Retina (tissue), 1 donor: Measurements from ENCODE around the gene PTGS2.

Experiments used
- DNase-seq: peaks from one replicate; pipeline ENCODE4 v3.0.0-alpha.2; 2016

PTGS2 gene

DNA sequence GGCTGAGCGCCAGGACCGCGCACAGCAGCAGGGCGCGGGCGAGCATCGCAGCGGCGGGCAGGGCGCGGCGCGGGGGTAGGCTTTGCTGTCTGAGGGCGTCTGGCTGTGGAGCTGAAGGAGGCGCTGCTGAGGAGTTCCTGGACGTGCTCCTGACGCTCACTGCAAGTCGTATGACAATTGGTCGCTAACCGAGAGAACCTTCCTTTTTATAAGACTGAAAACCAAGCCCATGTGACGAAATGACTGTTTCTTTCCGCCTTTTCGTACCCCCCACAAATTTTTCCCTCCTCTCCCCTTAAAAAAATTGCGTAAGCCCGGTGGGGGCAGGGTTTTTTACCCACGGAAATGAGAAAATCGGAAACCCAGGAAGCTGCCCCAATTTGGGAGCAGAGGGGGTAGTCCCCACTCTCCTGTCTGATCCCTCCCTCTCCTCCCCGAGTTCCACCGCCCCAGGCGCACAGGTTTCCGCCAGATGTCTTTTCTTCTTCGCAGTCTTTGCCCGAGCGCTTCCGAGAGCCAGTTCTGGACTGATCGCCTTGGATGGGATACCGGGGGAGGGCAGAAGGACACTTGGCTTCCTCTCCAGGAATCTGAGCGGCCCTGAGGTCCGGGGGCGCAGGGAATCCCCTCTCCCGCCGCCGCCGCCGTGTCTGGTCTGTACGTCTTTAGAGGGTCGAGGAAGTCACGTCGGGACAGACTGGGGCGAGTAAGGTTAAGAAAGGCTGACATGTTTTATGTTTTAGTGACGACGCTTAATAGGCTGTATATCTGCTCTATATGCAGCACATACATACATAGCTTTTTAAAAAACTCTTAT, at the start of gene PTGS2:
Gene PTGS2 (minus strand): TSS at position 179 of the 817 bp plus-strand sequence. CDS start 133 bp downstream, at position 46.
- peak; percentile 83 for DNase-seq

GRCh38 chr1:186722711-186723309, 42.6 kb upstream of the PTGS2 start:
- DNase-seq: no peak

GRCh38 chr1:186717286-186717685, 37.1 kb upstream of the PTGS2 start:
- no peak for DNase-seq

DNA sequence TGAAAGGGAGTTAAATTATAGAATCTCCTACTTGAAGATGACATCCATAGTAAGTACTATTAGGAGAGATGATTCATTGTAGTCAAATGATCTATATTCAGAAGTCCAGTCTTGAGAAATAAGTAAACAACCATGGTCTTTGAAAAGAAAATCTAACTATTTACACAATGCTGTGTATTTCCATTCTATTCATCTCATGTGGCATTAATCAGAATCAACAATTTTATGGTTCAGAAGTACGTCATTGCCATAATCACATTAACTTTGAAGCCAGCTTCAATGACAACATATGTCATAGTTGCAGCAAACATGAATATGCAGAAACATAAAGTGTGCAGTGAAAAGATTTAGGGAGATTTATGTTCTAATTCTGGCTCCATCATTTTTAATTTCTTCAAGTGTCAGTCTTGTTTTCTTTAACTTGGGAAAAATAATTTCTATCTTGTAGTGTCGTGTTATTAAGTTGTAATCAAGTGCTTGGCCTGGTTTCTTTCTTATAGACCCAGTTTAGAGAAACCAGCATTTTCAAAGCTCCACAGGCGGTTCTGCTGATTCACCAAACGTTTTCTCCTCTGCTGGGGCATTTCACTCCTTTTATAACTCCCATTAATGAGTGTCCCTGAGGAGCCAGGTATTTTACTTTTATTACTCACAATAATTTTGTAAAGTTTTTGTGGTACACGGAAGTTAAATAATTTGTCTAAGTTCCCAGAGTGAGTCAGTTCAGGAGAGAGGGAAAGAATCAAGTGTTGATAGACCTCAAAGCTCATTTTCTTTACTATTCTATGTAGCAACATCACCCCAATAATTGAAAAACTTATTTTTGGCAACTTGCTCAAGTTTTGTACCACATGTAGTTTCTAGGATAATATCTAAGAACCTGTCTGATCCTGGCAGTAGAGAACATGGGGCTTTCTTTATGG, 35.9 kb upstream of the PTGS2 start:
- no peak for DNase-seq

GRCh38 chr1:186710696-186711095, 30.5 kb upstream of the PTGS2 start:
- DNase-seq: no peak

- no peak for DNase-seq
Observed at GRCh38 chr1:186708694-186709097, 28.5 kb upstream of the PTGS2 start.

GRCh38 chr1:186703209-186703766, 23.1 kb upstream of the PTGS2 start:
- DNase-seq: no peak

GRCh38 chr1:186700722-186701121, 20.5 kb upstream of the PTGS2 start:
- no peak for DNase-seq

- no peak for DNase-seq
Observed at GRCh38 chr1:186699519-186699918, 19.3 kb upstream of the PTGS2 start.

GRCh38 chr1:186689907-186690306, 9.7 kb upstream of the PTGS2 start:
- no peak for DNase-seq

- no peak for DNase-seq
Observed at GRCh38 chr1:186689376-186689775, 9.2 kb upstream of the PTGS2 start.

DNA sequence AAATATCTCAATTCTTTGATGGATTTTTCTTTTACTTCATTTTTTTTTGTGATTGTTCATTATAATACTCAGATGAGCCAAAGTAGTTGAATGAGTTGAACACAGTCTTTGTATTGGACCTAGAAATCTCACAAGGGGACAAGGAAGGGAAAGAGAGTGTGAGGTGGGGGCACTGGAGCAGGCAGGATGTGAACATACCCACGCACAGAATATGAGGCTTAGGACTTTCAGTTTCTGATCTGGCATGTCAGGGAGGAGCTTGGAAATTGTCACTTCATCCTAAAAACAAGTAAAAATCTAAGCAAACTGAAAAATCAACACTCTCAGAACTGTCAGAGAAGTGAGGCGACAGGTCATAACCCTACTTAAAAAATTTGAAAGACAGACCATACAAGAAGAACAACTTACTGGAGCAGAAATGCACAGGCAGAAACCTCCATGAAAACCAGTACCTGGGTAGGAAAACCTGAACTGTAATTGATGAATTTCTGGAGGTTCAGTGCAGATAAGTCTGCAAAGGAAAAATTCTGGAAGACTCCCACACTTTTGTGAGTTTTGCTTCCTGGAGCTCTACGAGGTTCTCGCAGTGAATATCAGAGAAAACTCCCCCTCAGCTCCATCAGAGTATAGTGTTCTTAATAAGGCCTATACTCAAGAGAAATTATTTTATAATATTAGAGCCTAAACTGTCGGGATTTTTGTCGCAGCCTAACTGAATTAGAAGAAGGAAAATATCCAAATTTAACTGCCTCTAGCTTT, 3.6 kb upstream of the PTGS2 start:
- DNase-seq: no peak

GRCh38 chr1:186682736-186683135, 2.5 kb upstream of the PTGS2 start:
- no peak for DNase-seq

DNA sequence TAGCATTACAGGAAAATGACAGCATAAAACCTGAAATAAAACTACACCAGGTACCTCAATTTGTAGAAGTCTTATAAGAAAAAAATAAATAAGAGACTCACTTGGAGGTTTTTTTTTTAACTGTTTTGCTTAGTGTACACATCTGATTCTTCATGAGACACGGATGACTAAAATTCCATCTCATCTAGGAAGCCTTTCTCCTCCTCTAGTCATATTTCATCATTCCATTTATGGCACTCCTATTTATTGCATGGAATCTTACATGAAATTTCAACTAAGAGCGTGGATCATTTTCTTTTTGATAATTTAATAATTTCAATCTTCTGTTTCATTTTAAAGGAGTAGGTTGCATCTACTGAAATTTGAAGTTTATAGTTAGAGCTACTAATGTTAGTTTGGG, 1.6 kb upstream of the PTGS2 start:
- DNase-seq: no peak

DNA sequence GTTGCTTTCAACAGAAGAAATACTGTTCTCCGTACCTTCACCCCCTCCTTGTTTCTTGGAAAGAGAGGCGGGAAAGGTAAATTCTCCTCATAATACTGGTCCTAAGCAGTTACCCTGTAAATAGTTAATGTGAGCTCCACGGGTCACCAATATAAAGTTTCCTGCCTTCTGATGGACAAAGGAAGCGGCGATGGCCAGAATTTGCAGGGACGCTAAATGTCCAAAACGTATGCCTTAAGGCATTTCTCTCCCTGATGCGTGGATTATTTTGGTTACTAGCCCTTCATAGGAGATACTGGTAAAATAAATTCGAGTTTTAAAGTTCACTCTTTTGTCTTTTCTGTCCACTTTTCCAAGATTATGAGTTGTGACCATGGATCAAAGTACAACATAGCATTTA, 898 bp upstream of the PTGS2 start:
- no peak for DNase-seq

DNA sequence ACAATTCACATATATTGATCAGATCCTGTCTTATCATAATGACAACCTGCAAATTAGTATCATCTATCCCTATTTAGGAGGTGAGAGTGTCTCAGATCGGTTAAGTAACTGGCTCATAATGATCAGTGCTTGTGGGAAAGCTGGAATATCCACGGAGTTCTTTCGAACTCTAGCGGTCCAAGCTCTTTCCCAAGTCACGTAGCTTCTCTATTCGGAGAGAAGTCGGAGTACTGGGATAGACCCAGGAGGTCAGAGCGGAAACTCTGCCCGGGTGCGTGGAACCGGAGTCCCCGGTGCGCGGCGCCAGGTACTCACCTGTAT, 339 bp downstream of the PTGS2 start:
- DNase-seq: no peak

GRCh38 chr1:186678155-186678554, 2.1 kb downstream of the PTGS2 start:
- DNase-seq: no peak

DNA sequence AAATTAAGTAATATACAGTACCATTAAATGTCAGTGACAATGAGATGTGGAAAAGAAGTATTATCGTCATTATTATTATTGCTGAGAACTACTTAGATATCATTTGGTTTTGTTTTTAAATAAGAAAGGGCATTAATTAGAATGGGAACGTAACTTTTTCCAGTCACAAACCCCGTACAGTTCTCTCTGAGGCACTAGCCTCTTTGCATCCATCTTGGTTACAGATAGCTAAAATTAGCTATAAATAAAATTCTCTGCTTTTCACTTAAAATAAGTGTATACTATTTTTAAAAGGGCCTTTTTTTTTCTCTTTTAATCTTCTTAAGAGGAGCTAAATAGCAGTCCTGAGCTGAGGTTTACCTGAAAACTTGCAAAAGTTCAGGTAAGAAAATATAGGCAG, 7.6 kb downstream of the PTGS2 start:
- no peak for DNase-seq

- no peak for DNase-seq
Observed at GRCh38 chr1:186672131-186672530, 8.1 kb downstream of the PTGS2 start.

- no peak for DNase-seq
Observed at GRCh38 chr1:186671136-186671825, 8.9 kb downstream of the PTGS2 start.

GRCh38 chr1:186670297-186671135, 9.7 kb downstream of the PTGS2 start:
- no peak for DNase-seq
